Keratinocyte (primary cell): Measurements from ENCODE around the gene CFAP57. TPM values are rescaled to one million over a fixed set of nuclear protein-coding genes. Genes with fewer than 3 reads are reported as not detected.

Experiments used
- DNase-seq: peaks from one replicate; pipeline ENCODE4 v3.0.0-alpha.2; 2011; ENCODE audit warnings: low read depth, missing footprints, low spot score
- FAIRE-seq: peaks from 2 replicates; lab custom pipeline; 2011; peaks lifted over from hg19 to GRCh38; lab: Jason Lieb, UNC
- H2AFZ ChIP-seq: 2 replicates; pipeline ENCODE4 v1.6.0; 2012; ENCODE audit warnings: low read length, control low read depth, inconsistent platforms; ENCODE audit not compliant: control insufficient read depth
- H3K27ac ChIP-seq: 2 replicates; pipeline ENCODE4 v1.5.1; 2011; ENCODE audit warnings: low read length; ENCODE audit not compliant: control insufficient read depth, insufficient read depth
- H3K27me3 ChIP-seq: 3 replicates; pipeline ENCODE4 v1.6.0; 2011; ENCODE audit warnings: low read length; ENCODE audit not compliant: control insufficient read depth, insufficient read depth; ENCODE audit errors: extremely low read depth
- H3K36me3 ChIP-seq, 2 experiments: 2 replicates in 1 of 2; 3 replicates in 1 of 2; pipeline ENCODE4 v1.5.1; 2011; ENCODE audit warnings: low read length in 2 of 2, mild to moderate bottlenecking in 1 of 2; ENCODE audit not compliant: control insufficient read depth in 2 of 2, insufficient read depth in 2 of 2; ENCODE audit errors: extremely low read depth in 1 of 2
- H3K4me1 ChIP-seq: 3 replicates; pipeline ENCODE4 v1.5.1; 2011; ENCODE audit warnings: low read length; ENCODE audit not compliant: control insufficient read depth, insufficient read depth; ENCODE audit errors: extremely low read depth
- H3K4me2 ChIP-seq: 3 replicates; pipeline ENCODE4 v1.6.0; 2011; ENCODE audit warnings: low read depth, low read length; ENCODE audit not compliant: control insufficient read depth, insufficient read depth; ENCODE audit errors: extremely low read depth
- H3K4me3 ChIP-seq, 3 experiments: fragments of 200-600 bp in 1 of 3; sonication (generic) in 1 of 3; 2 replicates in 2 of 3; 3 replicates in 1 of 3; pipeline ENCODE4 v1.5.1; 2011 to 2016; ENCODE audit warnings: low read length in 3 of 3, mild to moderate bottlenecking in 3 of 3, control low read depth in 2 of 3, inconsistent platforms in 1 of 3, low read depth in 1 of 3, mixed read lengths in 1 of 3, mixed run types in 1 of 3, moderate library complexity in 1 of 3; ENCODE audit not compliant: control insufficient read depth in 2 of 3, insufficient read depth in 2 of 3; ENCODE audit errors: extremely low read depth in 1 of 3
- H3K79me2 ChIP-seq: 2 replicates; pipeline ENCODE4 v1.6.0; 2012; ENCODE audit warnings: low read length; ENCODE audit not compliant: control insufficient read depth, insufficient read depth
- H3K9ac ChIP-seq: 3 replicates; pipeline ENCODE4 v1.6.0; 2011; ENCODE audit warnings: low read length; ENCODE audit not compliant: control insufficient read depth, insufficient read depth; ENCODE audit errors: extremely low read depth
- H3K9me1 ChIP-seq: 3 replicates; pipeline ENCODE4 v1.6.0; 2011; ENCODE audit warnings: low read length; ENCODE audit not compliant: control insufficient read depth, insufficient read depth; ENCODE audit errors: extremely low read depth
- H3K9me3 ChIP-seq: 2 replicates; pipeline ENCODE4 v1.5.1; 2012; ENCODE audit warnings: low read depth, low read length; ENCODE audit not compliant: control insufficient read depth
- H4K20me1 ChIP-seq: 3 replicates; pipeline ENCODE4 v1.6.0; 2011; ENCODE audit warnings: low read length; ENCODE audit not compliant: control insufficient read depth, insufficient read depth; ENCODE audit errors: extremely low read depth
- CTCF ChIP-seq, 3 experiments: IDR thresholded peaks in 1 of 3; conservative IDR thresholded peaks in 1 of 3; optimal IDR thresholded peaks in 1 of 3; 2 replicates in 2 of 3; 3 replicates in 1 of 3; pipeline versions ENCODE3 to v1.5.1; 2011; ENCODE audit warnings: low read length in 3 of 3, mild to moderate bottlenecking in 3 of 3, moderate library complexity in 2 of 3, control low read depth in 1 of 3, inconsistent platforms in 1 of 3; ENCODE audit not compliant: insufficient read depth in 2 of 3; ENCODE audit errors: extremely low read depth in 1 of 3
- EZH2 ChIP-seq: IDR thresholded peaks from one replicate; pipeline ENCODE4 v1.6.1; 2012; ENCODE audit warnings: inconsistent platforms, mild to moderate bottlenecking, low read length, moderate library complexity
- dilution Hi-C: fragments of 300-500 bp; cut with MboI; formaldehyde crosslinking; loops from one replicate; pipeline ENCODE4 v1.7.0; 2020; ENCODE audit warnings: low sequenced_read_pairs; ENCODE audit not compliant: extremely low pct_ligation_motif_present
- polyA plus RNA-seq, 5 experiments: library from polyadenylated mRNA; depleted of rRNA in 3 of 5; stranded (reverse) in 3 of 5; stranded (forward) in 1 of 5; unstranded in 1 of 5; fragments of >200 nt; gene quantifications; 1 replicate in 1 of 5; 2 replicates in 3 of 5; 3 replicates in 1 of 5; pipeline versions ENCODE4 v1.2.1 to v1.2.3, GENCODE V29; 2011 to 2012; ENCODE audit warnings: missing spikeins in 2 of 5, low read depth in 1 of 5, low replicate concordance in 1 of 5

The CFAP57 gene
- polyA plus RNA-seq, 1 donor (not counting 4 experiments of a cell fraction or from before 2014, with no cell fraction given), result 0.39 TPM

GRCh38 chr1:43275826-43276620 is 103.9 kb downstream of the CFAP57 start:
- no peaks in the 10 kb centered on the region for H3K36me3 ChIP-seq
- H3K4me1 ChIP-seq, result peaks cover 15% of the 10 kb centered on the region
- H4K20me1 ChIP-seq, result no peaks in the 10 kb centered on the region
- H3K9me1 ChIP-seq, result no peaks in the 10 kb centered on the region
- no peak overlapping the region for H3K9ac ChIP-seq
- FAIRE-seq (no peak), DNase-seq (no peak)
- dilution Hi-C loops, result no loop called here
- H3K27me3 ChIP-seq, result no peaks in the 10 kb centered on the region
- H3K9me3 ChIP-seq, result no peaks in the 10 kb centered on the region
- H3K4me3 ChIP-seq, result no peak overlapping the region
- TF ChIP-seq CTCF (optimal IDR thresholded peaks at IDR 0.05 in 1 of 3, IDR thresholded peaks at IDR 0.05 in 1 of 3, conservative IDR thresholded peaks at IDR 0.05 in 1 of 3; ENCODE audit: extremely low read depth in 1 of 3, insufficient read depth in 2 of 3, low read length in 3 of 3), result no peak
- TF ChIP-seq EZH2, result no peak
- H2AFZ ChIP-seq, result no peak overlapping the region
- H3K27ac ChIP-seq, result no peak overlapping the region
- H3K79me2 ChIP-seq, result no peaks in the 10 kb centered on the region
- no peak overlapping the region for H3K4me2 ChIP-seq

- FAIRE-seq (no peak), DNase-seq (no peak)
- Histone ChIP-seq H3K4me3 (no peak overlapping the region), H2AFZ (no peak overlapping the region), H4K20me1 (no peaks in the 10 kb centered on the region), H3K79me2 (no peaks in the 10 kb centered on the region), H3K9ac (no peak overlapping the region), H3K27me3 (no peaks in the 10 kb centered on the region), H3K4me1 (peaks cover 11% of the 10 kb centered on the region), H3K4me2 (no peak overlapping the region), H3K36me3 (no peaks in the 10 kb centered on the region), H3K9me1 (no peaks in the 10 kb centered on the region), H3K27ac (no peak overlapping the region), H3K9me3 (no peaks in the 10 kb centered on the region)
- no peak for TF ChIP-seq EZH2
- dilution Hi-C loops, result no loop called here
Observed at GRCh38 chr1:43276673-43277072, 104.5 kb downstream of the CFAP57 start.
